Peyer's patch (tissue), 4 donors: Measurements from ENCODE around the gene FBXO48. TPM values are rescaled to one million over a fixed set of nuclear protein-coding genes. Genes with fewer than 3 reads are reported as not detected.

Source experiments
- DNase-seq, 3 donors: peaks; one replicate each; pipeline ENCODE4 v3.0.0-alpha.2; 2017 to 2019
- H3K27ac ChIP-seq, 4 donors: fragments of 200-600 bp; sonication (generic); one replicate each; pipeline ENCODE4 v1.5.1; 2016 to 2019
- H3K27me3 ChIP-seq, 2 donors: fragments of 200-600 bp; sonication (generic); one replicate each; pipeline ENCODE4 v1.5.1; 2019
- H3K36me3 ChIP-seq, 3 donors: fragments of 200-600 bp; sonication (generic); one replicate each; pipeline ENCODE4 v1.5.1; 2016 to 2019
- H3K4me1 ChIP-seq, 4 donors: fragments of 200-600 bp; sonication (generic); one replicate each; pipeline ENCODE4 v1.5.1; 2016 to 2019
- H3K4me3 ChIP-seq, 4 donors: fragments of 200-600 bp; sonication (generic); 1 replicate in 3 of 4; 2 replicates in 1 of 4; pipeline ENCODE4 v1.5.1; 2016 to 2019; ENCODE audit warnings: mild to moderate bottlenecking in 1 of 4
- H3K9me3 ChIP-seq, 4 donors: fragments of 200-600 bp; sonication (generic); one replicate each; pipeline ENCODE4 v1.5.1; 2016 to 2019; ENCODE audit warnings: mild to moderate bottlenecking in 1 of 4
- POLR2A ChIP-seq, 2 donors: fragments of 450-650 bp; IDR thresholded peaks; one replicate each; pipeline ENCODE4 v1.5.1; 2017; ENCODE audit warnings: antibody characterized with exemption in 2 of 2, mild to moderate bottlenecking in 2 of 2, moderate library complexity in 2 of 2
- total RNA-seq, 4 donors: library from RNA; depleted of rRNA; stranded (reverse); fragments of >200 nt; gene quantifications; one replicate each; pipeline ENCODE4 v1.1.0, GENCODE V29; 2016
- TF ChIP-seq, protein P1 (sequence below), 6 experiments: fragments of 450-650 bp in 4 of 6; fragments of 200-600 bp in 2 of 6; sonication (generic) in 1 of 6; IDR thresholded peaks; one replicate each; pipeline ENCODE4 v1.5.1; 2017 to 2019; ENCODE audit warnings: antibody characterized with exemption in 6 of 6, mild to moderate bottlenecking in 3 of 6, moderate library complexity in 1 of 6

Gene FBXO48
- total RNA-seq, 4 donors from 2014 or later, result 0.83 to 2.6 (median 1.4) TPM

DNA sequence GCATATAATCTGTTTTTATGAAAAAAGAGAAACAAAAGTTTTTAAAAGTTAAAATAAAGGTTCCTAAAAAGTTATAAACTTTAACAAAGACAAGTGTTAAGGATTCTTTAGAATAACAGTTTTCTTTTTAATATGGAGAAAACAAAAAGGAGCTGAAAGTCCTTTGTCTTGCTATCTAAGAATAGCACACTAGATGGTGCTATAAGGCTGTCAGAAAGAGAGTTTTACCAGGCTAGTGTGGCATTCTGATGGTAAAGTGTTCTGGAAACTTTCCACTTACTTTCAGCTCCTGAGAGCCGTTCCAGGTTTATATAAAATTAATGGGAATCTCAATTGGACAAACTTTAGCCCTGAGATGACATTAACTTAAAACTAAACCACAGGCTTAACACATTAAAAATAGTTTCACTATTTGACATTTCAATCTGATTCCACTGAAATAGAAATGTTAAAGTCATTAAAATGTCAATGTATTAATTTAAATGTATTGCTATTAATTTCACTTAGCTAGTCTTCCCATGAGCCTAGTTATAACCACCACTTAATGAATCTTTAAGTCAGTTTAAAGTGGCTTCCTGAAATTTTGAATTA is 3.7 kb downstream of the FBXO48 start:
- TF ChIP-seq, protein P1, sequence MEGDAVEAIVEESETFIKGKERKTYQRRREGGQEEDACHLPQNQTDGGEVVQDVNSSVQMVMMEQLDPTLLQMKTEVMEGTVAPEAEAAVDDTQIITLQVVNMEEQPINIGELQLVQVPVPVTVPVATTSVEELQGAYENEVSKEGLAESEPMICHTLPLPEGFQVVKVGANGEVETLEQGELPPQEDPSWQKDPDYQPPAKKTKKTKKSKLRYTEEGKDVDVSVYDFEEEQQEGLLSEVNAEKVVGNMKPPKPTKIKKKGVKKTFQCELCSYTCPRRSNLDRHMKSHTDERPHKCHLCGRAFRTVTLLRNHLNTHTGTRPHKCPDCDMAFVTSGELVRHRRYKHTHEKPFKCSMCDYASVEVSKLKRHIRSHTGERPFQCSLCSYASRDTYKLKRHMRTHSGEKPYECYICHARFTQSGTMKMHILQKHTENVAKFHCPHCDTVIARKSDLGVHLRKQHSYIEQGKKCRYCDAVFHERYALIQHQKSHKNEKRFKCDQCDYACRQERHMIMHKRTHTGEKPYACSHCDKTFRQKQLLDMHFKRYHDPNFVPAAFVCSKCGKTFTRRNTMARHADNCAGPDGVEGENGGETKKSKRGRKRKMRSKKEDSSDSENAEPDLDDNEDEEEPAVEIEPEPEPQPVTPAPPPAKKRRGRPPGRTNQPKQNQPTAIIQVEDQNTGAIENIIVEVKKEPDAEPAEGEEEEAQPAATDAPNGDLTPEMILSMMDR (IDR thresholded peaks at IDR 0.05), result peak; percentile 41 to 87 (median 79)
- TF ChIP-seq POLR2A (IDR thresholded peaks at IDR 0.05), result no peak
- DNase-seq, result no peak
- H3K27me3 ChIP-seq, result no peaks in the 10 kb centered on the region

DNA sequence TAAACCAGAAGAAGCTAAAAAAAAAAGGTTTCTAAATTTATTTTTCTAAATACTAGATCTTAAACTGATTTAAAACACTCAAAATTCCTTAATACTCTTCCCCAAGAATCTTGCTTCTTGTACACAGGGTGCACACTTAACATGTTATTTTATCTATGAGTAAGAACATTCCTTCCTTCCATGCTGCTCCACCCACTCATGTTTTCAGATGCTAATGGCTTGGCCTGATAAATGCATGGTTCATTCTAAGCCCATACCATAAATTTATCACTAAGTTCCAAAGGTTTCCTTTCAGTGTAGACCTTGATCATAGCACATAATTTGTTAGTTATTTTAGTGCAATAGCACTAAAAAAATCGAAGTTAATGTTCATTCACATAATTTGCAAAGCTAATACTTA is 8.1 kb downstream of the FBXO48 start:
- no peak for DNase-seq
- no peaks in the 10 kb centered on the region for H3K27me3 ChIP-seq

More for the DNA sequence above, 3.7 kb downstream of the FBXO48 start:
- H3K36me3 ChIP-seq, result no peaks in the 10 kb centered on the region
- H3K4me1 ChIP-seq, result peaks cover 0 to 13% (median 0%) of the 10 kb centered on the region in 4 donors
- H3K4me3 ChIP-seq, result no peak overlapping the region
- H3K9me3 ChIP-seq, result no peaks in the 10 kb centered on the region
- no peak overlapping the region for H3K27ac ChIP-seq

DNA sequence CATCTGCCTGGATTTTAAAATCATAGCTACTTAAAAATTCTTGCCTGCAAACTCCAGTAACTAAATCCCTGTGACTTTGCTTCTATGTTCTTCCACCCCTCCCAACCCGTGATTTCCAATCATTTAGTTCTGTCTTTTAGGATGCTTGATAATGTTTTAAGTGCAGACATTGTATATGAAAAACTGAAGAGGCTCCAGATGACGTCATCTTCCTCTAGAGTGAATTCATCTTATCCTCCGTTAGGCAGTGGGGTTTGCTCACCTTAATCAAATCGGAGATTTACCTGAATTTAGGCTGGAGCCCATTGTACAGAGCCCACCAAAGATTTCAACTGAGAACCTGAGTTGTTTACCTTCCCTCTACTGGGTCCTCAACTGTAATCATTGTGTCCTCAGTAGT is 10.9 kb downstream of the FBXO48 start:
- TF ChIP-seq POLR2A (IDR thresholded peaks at IDR 0.05), result no peak
- TF ChIP-seq, protein P1 (IDR thresholded peaks at IDR 0.05), result no peak
- no peaks in the 10 kb centered on the region for H3K36me3 ChIP-seq
- no peak for DNase-seq
- no peak overlapping the region for H3K27ac ChIP-seq
- H3K27me3 ChIP-seq, result no peaks in the 10 kb centered on the region
- no peak overlapping the region for H3K4me3 ChIP-seq
- H3K9me3 ChIP-seq, result no peaks in the 10 kb centered on the region
- peaks cover 0 to 5% (median 0%) of the 10 kb centered on the region in 4 donors for H3K4me1 ChIP-seq

More for the DNA sequence above, 8.1 kb downstream of the FBXO48 start:
- peaks cover 0 to 5% (median 0%) of the 10 kb centered on the region in 4 donors for H3K4me1 ChIP-seq
- H3K4me3 ChIP-seq, result no peak overlapping the region
- H3K9me3 ChIP-seq, result no peaks in the 10 kb centered on the region
- H3K36me3 ChIP-seq, result no peaks in the 10 kb centered on the region
- H3K27ac ChIP-seq, result no peak overlapping the region
- TF ChIP-seq, protein P1 (IDR thresholded peaks at IDR 0.05), result no peak
- TF ChIP-seq POLR2A (IDR thresholded peaks at IDR 0.05), result no peak

DNA sequence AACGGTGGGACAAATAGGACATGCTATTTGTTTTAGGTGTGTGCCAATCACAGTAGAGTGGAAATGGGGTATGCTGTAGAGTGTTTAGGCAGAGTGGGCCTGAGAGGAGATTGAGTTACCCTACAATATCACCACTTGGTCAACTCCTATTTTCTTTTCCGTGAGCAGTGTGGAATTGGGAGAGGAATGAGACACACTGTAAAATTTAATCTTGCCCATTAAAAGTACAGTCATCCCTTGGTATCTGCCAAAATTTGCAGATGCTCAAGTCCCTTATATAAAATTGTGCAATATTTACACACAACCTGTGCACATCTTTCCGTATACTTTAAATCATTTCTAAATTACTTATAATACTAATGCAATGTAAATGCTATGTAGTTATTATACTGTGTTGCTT is 12.4 kb downstream of the FBXO48 start:
- Histone ChIP-seq H3K4me3 (no peak overlapping the region), H3K9me3 (no peaks in the 10 kb centered on the region), H3K36me3 (no peaks in the 10 kb centered on the region), H3K4me1 (peaks cover 0 to 5% (median 0%) of the 10 kb centered on the region in 4 donors), H3K27me3 (no peaks in the 10 kb centered on the region), H3K27ac (no peak overlapping the region)
- no peak for DNase-seq
- TF ChIP-seq POLR2A (IDR thresholded peaks at IDR 0.05), result no peak
- TF ChIP-seq, protein P1 (IDR thresholded peaks at IDR 0.05), result no peak

DNA sequence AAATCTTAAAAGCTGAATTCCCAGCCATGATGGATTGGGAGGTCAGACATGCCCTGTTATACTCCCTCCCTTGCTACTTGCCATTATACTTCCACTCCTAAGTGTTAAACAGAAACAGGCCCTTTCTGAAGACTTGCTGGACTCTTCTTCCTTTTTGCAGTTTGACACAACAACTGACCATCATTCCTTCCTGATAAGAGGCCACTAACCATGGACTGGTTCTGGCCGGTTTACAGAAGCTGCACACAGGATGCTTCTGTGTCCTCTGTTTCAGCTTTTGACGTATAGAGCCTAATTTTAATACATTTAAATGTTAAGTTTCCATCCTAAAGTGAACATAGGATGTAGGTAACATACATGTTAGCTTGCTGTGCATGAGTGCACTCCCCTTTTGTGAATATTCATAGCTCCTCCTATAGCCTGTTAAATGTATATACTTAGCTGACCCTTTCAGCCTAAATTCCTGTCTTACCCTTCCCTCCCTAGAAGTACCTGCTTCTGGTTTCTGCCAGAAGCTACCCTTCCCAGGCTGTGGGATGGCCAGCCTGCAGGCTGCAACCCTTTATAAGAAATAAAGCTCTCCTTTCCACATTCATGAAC is 13.2 kb downstream of the FBXO48 start:
- Histone ChIP-seq H3K4me3 (no peak overlapping the region), H3K27ac (no peak overlapping the region), H3K27me3 (no peaks in the 10 kb centered on the region), H3K4me1 (peaks cover 0 to 4% (median 0%) of the 10 kb centered on the region in 4 donors), H3K9me3 (no peaks in the 10 kb centered on the region), H3K36me3 (no peaks in the 10 kb centered on the region)
- no peak for DNase-seq
- no peak for TF ChIP-seq POLR2A (IDR thresholded peaks at IDR 0.05)
- TF ChIP-seq, protein P1 (IDR thresholded peaks at IDR 0.05), result no peak
